COLO668 (cell line): ENCODE data around the gene ATP8A2.

Experiments
- DNase-seq: peaks from one replicate; lab custom pipeline; 2025; ENCODE audit not compliant: unreplicated experiment; lab: John Stamatoyannopoulos, UW

ATP8A2 gene

GRCh38 chr13:25905611-25906010, 533.8 kb downstream of the ATP8A2 start:
- DNase-seq: no peak

GRCh38 chr13:25906191-25906661, 534.5 kb downstream of the ATP8A2 start:
- no peak for DNase-seq

- no peak for DNase-seq
Observed at GRCh38 chr13:25908366-25908765, 536.6 kb downstream of the ATP8A2 start.

GRCh38 chr13:25910243-25910642, 538.5 kb downstream of the ATP8A2 start:
- peak; percentile 71 for DNase-seq

GRCh38 chr13:25910991-25911419, 539.2 kb downstream of the ATP8A2 start:
- DNase-seq: no peak

GRCh38 chr13:25912961-25913360, 541.2 kb downstream of the ATP8A2 start:
- DNase-seq: no peak

GRCh38 chr13:25915840-25916518, 544.2 kb downstream of the ATP8A2 start:
- DNase-seq: no peak

- no peak for DNase-seq
Observed at GRCh38 chr13:25920277-25920676, 548.5 kb downstream of the ATP8A2 start.

- no peak for DNase-seq
Observed at GRCh38 chr13:25920931-25921330, 549.2 kb downstream of the ATP8A2 start.

GRCh38 chr13:25922376-25922775, 550.6 kb downstream of the ATP8A2 start:
- DNase-seq: no peak

GRCh38 chr13:25923217-25924085, 551.7 kb downstream of the ATP8A2 start:
- DNase-seq: no peak

GRCh38 chr13:25927363-25927762, 555.6 kb downstream of the ATP8A2 start:
- DNase-seq: no peak

- no peak for DNase-seq
Observed at GRCh38 chr13:25927932-25928331, 556.2 kb downstream of the ATP8A2 start.

GRCh38 chr13:25928941-25929505, 557.2 kb downstream of the ATP8A2 start:
- no peak for DNase-seq

- DNase-seq: no peak
Observed at GRCh38 chr13:25929816-25930215, 558.0 kb downstream of the ATP8A2 start.

- DNase-seq: no peak
Observed at GRCh38 chr13:25930653-25931052, 558.9 kb downstream of the ATP8A2 start.

- DNase-seq: no peak
Observed at GRCh38 chr13:25932365-25932764, 560.6 kb downstream of the ATP8A2 start.

GRCh38 chr13:25933520-25933919, 561.7 kb downstream of the ATP8A2 start:
- no peak for DNase-seq

GRCh38 chr13:25934127-25934526, 562.4 kb downstream of the ATP8A2 start:
- no peak for DNase-seq

GRCh38 chr13:25939961-25940687, 568.4 kb downstream of the ATP8A2 start:
- DNase-seq: no peak

- no peak for DNase-seq
Observed at GRCh38 chr13:25943081-25943480, 571.3 kb downstream of the ATP8A2 start.
